ENCODE data around the gene TRMT61A. TPM values are rescaled to one million over a fixed set of nuclear protein-coding genes. Genes with fewer than 3 reads are reported as not detected.

TRMT61A gene
- total RNA-seq, 1 experiment from 2014 or later = 21.6 TPM

- no peak for DNase-seq (ENCODE audit: low read depth)
Observed at GRCh38 chr14:103545915-103546651, 17.1 kb downstream of the TRMT61A start.

GRCh38 chr14:103546652-103547454 is 17.9 kb downstream of the TRMT61A start:
- DNase-seq (ENCODE audit: low read depth) = peak; percentile 48

DNA sequence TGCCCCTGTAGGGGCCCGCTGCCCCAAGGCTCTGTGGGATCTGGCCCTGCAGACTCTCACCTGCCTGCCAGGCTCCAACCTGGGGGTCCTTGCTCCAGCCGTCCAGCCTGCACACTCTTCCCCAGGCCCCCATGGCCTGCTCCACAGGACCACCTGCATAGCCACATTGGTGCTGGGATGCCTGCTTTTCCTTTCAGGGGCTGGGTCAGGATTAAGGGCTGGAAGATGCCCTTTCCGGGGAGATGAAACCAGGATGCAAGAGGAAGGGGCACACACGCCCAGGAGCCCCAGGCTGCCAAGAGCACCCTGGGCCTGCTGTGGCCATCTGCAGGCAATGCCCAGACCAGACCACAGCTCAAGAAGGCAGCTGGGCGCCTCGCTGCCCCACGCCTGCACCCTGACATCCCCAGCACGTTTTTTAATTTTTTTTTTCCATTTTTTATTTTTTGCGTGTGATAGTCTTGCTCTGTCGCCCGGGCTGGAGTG is 18.5 kb downstream of the TRMT61A start:
- DNase-seq (ENCODE audit: low read depth) = no peak

DNA sequence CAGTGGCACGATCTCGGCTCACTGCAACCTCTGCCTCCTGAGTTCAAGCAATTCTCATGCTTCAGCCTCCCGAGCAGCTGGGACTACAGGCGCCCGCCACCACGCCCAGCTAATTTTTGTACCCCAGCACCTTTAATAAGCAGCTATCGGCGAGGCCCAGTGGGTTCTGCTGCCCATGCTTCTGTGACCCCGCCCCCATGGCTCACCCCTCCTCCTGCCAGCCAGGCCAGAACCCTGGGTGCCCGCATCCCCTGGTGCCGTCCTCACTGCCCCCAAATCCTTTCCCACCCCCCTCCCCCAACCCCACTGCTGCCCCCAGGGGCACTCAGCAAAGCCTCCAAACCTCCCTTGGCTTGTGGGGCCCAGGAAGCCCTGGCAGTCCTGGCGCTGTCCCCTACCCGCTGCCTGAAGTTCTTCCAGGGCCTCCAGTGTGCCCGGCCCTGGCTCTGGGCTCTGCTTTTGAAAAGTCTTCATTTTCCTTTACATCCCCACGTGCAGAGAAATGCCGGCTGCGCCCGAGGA is 19.0 kb downstream of the TRMT61A start:
- no peak for DNase-seq (ENCODE audit: low read depth)

- no peak for DNase-seq (ENCODE audit: low read depth)
Observed at GRCh38 chr14:103548463-103549351, 19.7 kb downstream of the TRMT61A start.

GRCh38 chr14:103549361-103550311 is 20.6 kb downstream of the TRMT61A start:
- DNase-seq (ENCODE audit: low read depth) = no peak

- no peak for DNase-seq (ENCODE audit: low read depth)
Observed at GRCh38 chr14:103550451-103551337, 21.7 kb downstream of the TRMT61A start.

GRCh38 chr14:103551338-103551762 is 22.4 kb downstream of the TRMT61A start:
- DNase-seq (ENCODE audit: low read depth) = no peak

DNA sequence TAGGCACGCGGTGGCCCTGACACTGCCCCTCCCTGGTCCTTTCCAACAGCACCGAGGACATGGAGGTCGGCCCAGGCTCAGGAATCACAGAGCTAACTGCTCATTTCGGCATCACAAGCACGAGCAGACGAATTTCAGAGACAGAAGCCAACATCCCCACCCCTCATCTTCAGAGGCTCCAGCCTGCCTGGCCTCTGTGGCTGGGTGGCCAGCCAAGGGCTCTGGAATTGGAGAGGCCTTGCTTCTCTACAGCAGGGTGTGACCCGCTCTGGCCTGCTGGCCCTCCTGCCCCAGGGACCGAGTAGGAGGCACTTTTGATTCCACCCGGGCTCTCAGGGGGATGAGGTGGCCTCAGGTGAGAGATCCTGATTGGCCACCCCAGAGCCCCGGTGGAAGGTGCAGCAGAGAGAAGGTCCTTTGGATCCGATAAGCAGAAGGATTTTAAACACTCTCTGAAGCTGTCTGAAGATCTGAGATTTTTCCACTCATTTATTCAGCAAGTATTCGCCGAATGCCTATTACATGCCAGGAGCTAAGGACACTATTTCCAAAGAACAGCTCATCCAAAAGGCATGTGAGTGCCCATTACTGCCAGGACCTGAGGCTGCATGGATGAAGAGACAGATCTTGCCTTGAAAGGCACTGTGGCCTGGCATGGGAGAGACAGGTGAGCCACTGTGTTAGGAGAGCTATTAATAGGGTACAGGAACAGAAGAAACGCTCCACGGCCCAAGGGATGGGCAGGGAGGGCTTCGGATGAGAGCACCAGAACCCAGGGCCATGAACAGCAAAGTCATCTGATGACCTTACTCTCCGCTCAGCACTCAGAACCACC is 23.2 kb downstream of the TRMT61A start:
- peak; percentile 73 for DNase-seq (ENCODE audit: low read depth)

DNA sequence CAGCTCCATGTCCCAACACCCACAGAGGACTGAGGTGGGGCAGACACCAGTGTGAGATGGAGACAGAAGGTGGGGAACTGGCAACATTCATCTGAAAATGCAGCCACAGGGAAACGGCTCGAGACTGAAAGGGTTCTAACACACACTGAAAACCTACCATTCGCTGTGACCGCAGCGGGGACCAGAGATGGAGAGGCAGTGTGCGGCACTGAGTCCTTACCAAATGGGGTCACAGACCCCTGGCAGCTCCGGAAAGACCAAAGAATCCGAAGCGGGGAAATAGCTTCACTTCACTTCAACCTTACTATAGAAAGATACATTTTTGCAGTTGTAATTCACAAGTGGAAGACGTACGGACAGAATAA is 23.8 kb downstream of the TRMT61A start:
- no peak for DNase-seq (ENCODE audit: low read depth)

GRCh38 chr14:103555559-103556337 is 26.8 kb downstream of the TRMT61A start:
- DNase-seq (ENCODE audit: low read depth) = no peak

DNA sequence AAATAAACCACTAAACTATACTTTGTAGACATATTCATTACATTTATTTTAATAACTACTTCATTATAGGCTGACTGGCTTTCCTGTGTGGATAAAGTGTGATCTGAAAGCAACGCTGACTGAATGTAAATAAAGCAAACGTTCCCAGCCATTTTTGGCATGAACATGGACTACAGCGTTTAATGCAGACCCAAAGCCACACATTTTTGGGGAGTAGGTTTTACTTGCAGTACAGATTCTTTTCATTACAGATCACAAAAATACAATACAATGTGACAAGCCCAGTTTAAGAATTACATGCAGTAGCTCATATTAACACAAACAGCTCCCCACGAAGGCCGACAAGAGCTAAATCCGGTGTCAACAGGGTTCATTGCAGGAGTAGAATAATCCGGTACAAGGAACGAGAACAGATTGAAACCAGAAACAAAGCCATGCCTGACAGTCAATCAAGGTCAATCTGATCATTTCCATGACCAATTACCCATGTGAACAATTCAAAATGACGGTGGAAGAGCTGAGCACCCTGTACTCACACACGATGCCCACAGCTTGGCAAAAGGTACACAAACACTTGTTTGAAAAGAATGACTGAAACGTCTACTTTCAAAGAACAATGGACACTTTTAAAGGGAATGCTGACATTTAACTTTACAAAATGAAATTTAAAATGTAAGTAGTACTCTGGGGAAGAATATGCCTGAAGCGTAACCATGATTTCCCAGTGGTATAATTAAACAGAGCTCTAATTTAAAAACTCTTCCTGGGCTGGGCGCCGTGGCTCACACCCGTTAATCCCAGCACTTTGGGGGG is 28.2 kb downstream of the TRMT61A start:
- DNase-seq (ENCODE audit: low read depth) = no peak

DNA sequence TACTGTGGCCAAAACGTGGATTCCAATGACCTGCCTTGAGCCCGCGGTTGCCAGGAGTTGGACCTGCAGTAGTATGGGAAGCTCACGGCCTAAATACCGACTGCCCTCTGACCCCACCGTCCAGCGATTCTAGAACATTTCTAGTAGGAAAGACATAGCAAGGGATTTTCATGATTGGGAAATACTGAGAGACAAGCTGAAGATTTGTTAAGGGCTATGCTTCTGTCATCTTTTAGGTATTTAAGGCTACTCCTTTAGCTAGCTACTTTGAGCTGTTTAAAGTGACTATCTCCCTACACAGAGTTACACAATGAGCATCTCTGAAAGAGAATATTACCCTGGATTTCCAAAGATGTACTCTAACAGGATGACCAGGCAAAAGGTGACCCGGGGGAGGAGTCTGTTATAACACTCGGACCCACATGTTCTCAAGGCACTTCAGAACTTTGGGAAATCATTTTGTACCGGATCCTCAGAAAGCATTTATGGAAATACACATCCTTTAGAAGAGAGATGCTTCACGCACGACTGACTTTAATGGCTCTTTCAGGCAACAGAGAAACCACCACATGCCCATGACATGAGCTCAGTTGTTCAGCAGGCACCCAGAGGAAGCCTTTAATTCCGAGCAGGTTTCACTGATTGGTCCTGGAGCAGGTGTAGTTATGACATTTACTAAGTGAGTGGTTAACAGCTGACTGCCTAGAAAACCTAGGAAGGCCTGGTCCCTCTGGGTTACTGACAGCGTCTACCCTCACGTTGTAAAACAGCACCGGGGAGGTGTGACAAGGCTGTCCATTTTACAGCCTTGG is 29.3 kb downstream of the TRMT61A start:
- no peak for DNase-seq (ENCODE audit: low read depth)

DNA sequence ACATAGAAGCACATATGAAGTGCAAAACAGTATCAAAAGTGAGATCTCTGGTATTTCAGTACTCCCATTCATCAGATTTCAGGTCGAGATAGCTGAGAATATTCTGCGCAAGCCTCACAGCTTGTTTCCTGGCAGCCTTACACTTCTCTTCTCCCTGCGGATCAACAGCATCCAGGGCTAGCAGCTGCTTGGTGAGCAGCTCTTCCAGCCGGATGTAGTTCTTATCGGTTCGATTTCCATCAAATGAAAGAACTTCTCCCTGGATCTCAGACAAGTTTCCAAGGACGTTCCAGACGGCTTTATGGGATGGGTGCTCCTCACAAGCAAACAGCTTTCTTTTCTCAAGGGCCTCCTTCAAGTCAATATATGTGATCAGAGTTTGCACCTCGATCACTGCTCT is 30.8 kb downstream of the TRMT61A start:
- no peak for DNase-seq (ENCODE audit: low read depth)

GRCh38 chr14:103560691-103561090 is 31.7 kb downstream of the TRMT61A start:
- no peak for DNase-seq (ENCODE audit: low read depth)

All from LHCN-M2 (cell line).